ENCODE results near the gene SNX25.
"Not testable (repeated sequence)": the region's sequence is repeated elsewhere in the genome, so short reads cannot be mapped to it uniquely, and the experiment has no call there.

Gene SNX25

DNA sequence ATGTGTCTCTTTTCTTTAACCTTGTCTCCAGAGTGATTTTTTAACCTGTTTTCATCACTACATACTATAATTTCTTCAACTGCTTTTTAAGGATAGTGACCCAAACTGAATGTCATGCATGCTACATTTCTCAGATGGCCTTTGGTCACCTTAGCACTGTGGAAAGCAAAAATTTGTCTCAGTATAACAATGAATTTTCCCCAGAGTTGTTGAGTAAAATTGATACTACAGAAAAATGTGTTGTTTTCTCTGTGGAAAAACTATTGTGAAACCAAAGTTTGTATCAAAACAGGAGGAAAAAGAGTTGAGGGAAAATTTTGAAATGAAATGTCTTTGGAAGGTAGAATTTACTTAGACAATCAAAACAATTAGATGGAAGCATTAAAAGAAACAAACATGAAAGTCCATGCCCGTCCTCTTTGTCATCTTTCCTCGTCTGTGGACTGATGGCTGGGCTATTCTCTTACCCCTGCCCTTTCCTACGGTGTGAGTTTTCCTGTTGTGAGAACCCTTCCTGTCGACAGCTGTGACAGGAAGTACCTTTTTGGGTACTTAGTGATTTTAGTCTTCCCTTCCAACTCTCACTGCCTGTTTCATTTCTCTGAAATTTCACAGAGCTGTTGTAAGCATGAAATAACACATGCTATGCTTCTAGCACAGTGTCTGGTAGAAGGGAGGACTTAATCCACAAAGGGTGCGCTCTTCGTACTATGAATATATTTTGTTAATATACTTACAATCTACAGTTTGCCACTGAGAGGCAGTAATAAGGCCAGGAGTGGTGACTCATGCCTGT, 135.5 kb downstream of the SNX25 start:
- peak; percentile 65 for DNase-seq (ENCODE audit: low spot score)

DNA sequence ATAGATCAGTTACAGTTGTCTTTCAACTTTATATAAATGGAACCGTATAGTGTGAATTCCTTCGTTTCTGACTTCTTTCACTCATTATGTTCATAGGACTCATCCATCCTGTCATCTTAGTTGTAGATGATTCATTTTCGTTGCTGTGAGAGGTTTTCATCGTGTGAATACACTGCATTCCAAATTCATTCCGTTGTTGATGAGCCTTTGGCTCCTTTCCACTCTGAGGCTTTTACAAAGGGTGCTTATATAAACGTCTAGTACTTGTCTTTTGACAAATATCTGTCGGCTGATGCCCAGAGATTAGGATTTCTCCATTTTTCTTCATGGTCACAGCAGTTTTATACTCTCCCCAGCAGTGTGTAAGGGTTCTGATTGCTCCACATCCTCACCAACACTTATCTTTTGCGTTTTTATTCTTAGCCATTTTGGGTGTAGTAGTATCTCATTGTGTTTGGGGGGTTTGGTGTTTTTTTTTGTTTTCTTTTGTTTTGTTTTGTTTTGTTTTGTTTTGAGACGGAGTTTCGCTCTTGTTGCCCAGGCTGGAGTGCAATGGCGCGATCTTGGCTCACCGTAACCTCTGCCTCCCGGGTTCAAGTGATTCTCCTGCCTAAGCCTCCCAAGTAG, 137.7 kb downstream of the SNX25 start:
- DNase-seq (ENCODE audit: low spot score): no peak

DNA sequence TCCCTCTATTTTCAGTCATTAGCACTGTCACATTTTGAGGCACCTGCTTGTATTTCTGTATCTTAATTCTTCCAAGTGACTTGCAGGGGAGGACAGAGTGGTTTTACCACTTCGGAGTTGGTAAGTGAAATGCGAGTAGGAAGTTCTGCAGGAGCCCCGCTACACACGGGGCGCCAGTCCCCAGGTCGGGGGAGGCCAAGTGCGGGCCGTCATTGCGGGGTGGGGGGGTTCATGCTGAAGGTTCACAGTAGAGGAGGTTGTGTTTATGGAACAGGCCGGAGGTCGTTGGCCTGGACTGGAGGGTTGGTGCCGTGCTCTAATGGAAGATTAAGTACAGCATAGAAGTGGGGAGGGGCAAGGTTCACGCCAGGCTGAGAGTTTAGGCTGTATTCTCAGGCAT, 142.3 kb downstream of the SNX25 start:
- DNase-seq (ENCODE audit: low spot score): no peak

DNA sequence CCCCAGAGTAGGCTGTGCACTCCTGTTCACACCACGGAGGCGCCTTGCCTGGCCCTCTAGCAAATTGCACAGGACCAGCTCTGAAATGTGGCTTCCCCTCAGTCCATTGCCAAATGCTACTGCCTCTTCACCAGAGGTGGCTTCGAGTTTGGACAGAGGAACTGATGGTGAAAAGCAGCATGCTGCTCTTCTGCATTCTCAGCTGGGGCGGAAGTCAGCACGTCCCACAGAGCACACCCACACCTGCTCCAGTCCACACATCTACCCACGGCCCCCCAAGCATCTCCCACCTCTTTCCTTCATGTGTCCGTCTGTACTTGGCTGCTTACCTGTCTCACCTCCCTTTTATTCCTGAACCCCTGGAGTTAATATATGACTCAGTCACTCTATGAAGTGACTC, 142.8 kb downstream of the SNX25 start:
- no peak for DNase-seq (ENCODE audit: low spot score)

DNA sequence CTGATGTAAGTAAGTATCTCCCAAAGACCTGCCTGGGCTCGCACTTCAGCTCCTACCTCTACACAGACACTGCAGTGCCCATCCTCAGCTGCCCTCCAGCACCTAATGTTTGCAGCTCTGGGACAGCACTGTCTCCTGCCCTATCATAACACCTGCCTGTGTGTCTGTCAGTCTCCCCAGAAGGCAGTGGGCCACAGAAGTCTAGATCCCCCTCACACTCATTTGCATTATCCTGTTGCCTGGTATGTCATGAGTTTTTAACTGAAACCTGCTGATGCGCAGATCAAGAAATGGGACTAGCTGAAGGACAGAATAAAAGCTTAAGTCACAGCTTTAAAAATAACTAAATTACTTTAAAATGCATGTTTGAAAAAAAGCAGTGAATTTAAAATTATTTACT, 143.3 kb downstream of the SNX25 start:
- no peak for DNase-seq (ENCODE audit: low spot score)

DNA sequence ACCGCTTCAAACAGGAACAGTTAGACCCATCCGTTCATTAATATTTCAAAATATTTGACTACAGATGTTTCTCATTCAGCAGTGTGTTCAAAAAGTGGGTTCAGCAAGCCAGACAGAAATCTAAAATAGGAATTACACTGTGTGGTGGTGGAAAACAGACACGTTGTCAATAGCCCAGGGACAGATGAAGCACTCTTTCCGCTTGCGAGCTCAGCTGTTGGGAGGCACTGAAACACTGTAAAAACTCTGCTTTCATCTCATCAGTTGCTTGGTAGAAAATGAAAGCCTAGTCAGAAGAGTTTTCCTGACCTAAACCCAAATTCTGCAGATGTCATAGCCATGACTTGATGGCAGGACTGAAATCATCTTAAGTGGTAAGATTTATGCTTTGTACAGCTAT, 147.8 kb downstream of the SNX25 start:
- DNase-seq (ENCODE audit: low spot score): no peak

DNA sequence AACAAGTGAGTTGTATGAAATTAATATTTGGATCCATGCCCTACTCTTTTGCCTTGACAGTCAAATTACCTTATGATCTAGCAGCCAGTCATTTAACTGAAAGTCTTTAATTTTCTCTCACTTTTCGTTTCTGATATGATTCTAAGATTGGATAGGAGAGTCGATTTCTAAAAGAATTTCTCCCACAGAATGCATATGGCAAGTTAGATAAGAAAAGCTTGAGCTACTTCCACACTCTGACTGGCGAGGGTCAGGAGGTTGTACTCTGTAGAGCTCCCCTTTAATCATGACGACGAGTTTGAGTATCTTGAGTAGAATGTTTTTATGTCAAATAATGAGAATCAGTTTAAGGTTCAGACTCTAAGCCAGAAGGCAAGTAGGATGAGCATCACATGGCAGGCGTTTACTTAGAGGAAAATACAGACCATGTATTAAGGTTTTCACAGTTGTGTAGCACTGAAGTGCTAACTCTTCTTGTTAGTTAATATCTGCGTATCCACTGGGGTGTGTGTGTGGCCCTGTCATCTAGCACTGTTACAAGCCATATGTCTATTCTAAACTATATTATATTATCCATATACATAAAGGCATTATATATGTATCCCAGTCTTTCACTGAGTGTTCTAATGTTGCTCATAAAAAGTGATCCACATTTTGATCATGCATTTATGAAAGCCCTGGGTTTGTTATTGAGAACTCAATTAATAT, 148.5 kb downstream of the SNX25 start:
- DNase-seq (ENCODE audit: low spot score): no peak

DNA sequence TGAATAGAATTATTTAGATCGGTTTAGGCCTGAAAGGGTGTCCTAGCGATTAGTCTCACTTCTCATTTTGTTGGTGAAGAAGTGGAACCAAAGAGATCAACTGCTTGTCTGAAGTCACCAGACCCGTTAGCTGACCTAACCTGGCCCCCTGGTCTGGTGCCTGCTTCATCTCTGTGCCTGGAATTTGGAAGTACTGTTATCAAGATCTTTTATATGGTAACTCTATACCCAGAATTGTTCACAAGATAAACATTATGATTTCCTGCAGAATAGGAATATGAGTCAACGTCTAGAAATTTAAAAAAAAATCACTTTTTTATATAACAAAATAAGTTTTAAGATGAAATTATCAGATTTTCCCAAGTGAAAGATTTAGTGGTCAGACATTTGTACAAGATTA, 149.1 kb downstream of the SNX25 start:
- no peak for DNase-seq (ENCODE audit: low spot score)

DNA sequence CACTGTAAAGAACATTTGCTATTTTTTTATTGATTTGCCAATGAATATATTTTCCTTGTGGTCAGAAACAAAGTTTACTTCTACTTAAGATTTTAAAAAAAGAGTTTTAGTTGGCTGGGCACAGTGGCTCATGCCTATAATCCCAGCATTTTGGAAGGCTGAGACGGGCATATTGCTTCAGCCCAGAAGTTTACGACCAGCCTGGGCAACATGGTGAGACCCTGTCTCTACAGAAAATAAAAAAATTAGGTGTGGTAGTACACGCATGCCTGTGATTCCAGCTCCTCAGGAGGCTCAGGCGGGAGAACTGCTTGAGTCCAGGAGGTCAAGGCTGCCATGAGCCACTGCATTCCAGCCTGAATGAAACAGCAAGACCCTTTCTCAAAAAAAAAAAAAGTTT, 149.6 kb downstream of the SNX25 start:
- no peak for DNase-seq (ENCODE audit: low spot score)

DNA sequence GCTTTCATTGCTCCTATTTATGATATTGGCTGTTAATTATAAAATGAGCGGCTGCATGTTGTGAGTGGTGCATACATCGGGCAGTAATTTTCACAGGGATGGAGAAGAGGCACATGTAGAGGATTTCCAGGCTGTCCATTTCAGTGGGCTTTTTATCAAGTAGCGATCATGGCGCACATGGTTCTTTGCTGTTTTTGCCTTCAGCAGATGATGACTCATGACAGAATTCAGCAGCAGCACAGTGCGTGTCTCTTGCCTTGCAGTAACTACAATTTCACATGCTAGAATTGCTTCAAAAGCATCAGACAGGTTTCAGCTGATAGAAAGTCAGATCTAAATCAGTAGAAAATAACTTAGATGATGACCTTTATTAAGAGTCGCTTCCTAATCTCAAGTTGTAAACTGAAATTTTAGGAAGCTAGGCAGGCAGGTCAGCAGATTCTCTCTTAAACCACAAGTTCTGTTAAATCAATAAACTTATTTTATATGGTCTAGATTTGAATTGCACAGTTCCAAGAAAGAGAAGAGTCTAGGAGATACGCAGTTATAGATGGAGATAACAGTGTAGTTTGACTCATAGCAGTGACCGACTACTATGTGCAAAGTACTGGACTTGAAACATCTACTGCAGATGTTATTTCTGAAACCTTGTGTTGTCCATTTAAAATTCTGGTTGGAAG, 150.5 kb downstream of the SNX25 start:
- DNase-seq (ENCODE audit: low spot score): no peak

DNA sequence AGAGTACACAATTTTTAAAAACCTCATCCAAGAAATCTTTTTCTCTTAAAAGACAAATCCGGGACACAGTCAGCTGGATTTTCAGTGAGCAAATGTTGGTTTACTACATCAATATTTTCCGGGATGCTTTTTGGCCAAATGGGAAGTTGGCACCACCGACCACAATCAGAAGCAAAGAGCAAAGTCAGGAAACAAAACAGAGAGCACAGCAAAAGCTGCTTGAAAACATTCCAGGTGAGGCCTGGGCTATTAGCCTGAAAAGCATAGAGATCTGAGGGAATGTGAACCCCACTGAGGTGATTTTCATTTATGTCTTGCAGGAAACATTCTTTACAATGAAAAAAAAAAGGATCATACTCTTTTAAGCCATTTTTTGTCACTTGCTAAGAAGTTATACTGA, 152.5 kb downstream of the SNX25 start:
- DNase-seq (ENCODE audit: low spot score): no peak

DNA sequence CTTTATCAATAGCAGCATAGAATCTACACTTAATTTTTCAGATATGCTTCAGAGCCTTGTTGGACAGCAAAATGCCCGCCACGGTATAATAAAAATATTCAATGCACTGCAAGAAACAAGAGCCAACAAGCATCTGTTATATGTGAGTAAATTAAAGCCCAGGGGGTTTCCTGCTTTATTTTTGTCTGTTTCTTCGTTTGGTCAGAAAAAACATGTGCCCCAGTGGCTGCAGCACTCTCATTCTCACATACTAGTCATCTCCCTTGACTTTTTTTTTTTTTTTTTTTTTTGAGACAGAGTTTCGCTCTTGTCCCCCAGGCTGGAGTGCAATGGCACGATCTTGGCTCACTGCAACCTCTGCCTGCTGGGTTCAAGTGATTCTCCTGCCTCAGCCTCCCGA, 153.2 kb downstream of the SNX25 start:
- not testable (repeated sequence) for DNase-seq (ENCODE audit: low spot score)

DNA sequence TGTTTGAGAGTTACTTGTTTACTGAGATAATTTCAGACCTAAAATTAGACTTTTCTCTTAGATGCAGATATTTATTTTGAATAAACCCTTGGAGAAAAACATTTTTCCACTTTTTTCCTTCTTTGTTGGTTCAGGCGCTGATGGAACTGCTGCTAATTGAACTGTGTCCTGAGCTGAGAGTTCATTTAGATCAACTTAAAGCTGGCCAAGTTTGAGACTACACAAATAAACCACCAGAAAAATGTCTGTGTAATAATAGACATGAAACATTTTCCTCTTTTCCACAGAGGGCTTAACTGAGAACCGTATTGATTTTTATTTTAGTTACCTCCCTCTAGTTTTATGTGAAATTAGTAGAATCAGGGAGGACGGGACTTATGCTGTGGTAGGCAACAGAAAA, 153.9 kb downstream of the SNX25 start:
- DNase-seq (ENCODE audit: low spot score): no peak

DNA sequence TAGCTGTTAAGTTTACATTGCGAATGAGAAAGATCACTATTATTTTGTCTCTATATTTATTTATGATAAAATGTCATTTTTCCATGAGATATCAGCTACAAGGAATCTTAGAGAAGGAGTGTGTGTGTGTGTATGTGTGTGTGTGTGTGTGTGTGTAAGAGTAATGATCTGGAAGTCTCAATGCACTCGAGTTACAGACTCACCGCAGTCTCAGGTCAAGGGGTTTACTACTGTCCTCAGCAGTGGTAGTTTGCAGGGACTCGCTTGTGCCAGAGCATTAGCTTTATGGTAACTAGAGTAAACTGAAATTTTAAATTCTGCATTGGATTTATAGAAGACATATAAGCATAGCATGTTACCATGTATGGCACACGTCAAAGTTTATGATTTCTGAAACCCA, 155.5 kb downstream of the SNX25 start:
- no peak for DNase-seq (ENCODE audit: low spot score)

DNA sequence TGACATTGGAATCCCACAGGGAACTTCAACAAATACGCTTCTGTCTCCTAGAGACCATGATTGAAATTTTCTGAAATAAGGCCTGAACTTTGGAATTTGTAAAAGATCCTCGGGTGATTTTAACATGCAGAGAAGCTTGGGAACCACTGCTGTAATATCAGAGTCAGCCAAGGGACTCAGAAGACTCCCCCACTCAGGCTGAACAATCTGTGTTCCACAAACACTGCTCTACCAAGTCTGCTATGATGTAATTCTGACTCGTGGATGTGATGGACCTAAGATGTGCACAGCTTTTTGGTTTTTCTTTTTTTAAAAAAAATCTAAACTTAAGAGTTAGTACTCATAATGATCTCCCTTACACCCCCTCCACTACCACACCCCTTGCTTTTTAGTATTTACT, 160.3 kb downstream of the SNX25 start:
- no peak for DNase-seq (ENCODE audit: low spot score)

DNA sequence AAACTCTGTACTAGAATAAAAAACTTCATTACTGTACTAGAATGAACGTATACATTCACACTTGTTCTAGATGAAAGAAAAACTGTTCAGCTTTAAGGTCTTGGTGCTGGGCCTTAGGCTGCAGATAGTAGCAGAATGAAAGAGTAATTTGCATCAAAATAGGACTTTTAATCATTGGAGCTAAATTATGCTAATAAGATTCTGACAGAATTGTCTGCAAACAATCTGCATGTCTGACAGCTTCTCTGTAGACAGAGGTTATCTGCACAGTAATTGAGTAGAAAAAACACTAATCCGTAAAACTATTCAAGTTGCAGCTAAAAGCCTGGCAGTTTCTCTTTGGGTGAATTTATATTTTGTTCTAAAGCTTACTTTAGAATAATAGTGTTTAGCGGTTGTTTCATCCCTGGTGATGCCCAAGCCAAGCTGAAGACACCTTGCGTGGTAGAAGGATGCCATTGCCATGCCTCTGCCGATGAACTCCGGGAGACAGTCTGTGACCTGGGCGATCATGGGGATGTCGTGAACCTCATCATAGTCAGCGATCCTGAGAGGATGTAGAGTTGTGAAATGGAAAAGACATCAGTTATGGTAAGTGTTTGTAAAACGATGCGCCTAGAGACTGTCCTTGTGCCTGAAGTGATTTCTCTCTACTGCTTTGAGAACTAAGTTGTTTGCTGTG, 161.0 kb downstream of the SNX25 start:
- no peak for DNase-seq (ENCODE audit: low spot score)

DNA sequence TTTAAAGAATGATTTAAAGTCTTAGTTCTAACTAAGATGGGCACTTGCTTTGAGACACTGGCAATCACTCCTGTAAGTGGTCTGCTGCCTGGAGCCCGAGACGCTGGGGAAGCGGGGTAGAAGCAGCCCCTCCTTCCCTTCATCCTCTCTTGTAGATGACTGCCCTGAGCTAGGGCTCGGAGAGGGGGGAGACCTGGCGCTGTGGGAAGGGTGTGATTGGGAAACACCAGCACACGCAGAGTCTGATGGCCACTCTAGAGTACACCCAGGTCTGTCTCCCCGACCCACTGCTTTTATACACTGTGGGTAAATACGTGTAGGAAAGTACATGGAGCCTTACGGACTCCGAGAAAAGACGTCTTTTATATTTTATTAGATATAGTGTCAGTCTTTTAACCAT, 162.3 kb downstream of the SNX25 start:
- no peak for DNase-seq (ENCODE audit: low spot score)

DNA sequence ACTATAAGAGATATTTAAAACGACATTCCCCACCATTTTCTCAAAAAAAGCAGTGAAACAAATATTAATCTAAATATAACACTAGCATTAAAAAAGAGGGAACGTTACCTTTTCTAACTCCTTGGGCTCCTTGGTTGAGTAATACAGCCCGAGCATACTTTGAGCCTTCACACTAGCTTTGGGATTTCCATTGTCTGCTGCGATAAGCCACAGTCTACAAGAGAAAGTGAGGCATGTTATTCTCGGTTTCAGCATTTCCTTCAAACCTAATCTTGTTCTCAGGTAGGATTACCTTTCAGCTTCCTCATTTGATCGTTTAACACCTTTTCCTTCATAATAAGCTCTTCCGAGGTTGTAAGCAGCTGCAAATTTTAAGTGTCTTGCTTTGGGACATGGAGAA, 164.6 kb downstream of the SNX25 start:
- DNase-seq (ENCODE audit: low spot score): no peak

DNA sequence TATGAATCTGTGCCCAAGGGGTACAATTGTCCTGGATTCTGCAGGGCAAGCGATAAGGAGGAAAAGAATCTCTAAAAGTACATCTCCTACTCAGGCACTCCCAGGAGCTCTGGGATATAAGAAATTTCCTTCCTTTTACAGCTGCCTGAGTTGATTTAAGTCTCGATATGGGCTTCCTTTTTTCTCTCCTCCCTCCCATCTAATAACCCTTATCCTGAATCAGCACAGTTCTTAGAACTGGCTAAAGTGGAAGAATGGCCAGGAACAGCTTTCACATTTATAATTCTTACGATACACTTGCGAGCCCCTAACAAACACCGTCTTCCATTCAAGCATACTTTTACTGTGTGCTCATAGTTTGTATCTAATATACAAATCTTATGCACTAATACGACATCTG, 165.2 kb downstream of the SNX25 start:
- DNase-seq (ENCODE audit: low spot score): no peak

DNA sequence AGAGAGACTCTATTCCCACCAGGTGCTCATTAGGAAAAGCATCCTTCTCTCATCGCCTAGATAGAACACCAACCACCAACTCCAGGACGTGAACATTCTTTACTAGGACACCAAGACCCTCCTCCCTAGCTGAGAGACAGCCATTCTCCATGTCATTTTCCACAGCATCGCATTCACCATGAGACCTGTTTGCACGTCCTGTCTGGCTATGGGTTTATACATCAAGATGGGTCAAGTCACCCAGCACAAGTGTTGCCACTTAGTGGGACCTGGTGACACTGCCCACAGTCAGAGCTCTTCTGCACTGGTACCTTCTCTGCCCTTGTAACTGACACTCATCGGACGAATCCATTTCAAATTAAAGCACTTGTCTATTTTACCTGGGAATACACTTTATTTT, 168.9 kb downstream of the SNX25 start:
- no peak for DNase-seq (ENCODE audit: low spot score)

DNA sequence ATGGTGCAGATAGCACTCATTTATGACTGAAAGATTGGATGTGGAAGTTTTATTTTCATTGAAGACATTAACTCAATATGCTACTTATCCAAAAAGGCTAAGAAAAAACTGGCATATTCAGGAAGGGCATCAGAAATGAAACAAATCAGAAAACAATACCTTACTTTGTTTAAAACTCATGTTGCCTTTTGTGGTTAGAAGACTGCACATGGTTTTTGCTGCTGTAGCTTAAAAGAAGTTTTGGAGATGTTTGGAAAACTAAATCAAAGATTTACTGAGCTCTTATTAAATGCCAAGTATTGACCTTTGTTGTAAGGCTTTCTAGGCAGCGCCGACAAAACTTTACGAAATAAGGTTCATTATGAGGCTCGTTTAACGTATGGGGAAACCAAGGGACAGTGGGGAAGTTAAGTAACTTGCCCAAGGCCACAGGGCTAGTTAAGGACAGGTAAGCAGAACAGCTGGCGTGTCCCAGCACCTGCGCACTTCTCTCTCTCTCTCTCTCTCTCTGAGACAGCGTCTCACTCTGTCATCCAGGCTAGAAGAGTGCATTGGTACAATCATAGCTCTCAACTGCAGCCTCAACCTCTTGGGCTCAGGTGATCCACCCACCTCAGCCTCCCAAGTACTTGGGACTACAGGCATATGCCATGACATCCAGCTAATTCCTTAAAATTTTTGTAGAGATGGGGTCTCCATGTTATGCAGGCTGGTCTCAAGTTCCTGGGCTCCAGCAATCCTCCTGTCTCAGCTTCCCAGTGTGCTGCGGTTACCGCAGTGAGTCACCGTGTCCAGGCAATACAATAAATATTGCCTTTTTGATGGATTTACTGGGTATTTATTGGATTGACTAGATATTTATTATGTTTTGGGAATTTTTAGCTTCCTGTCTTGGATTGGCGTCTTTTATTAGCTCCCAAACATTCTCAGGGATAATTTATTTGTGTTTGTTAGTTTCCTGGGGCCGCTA, 170.2 kb downstream of the SNX25 start:
- DNase-seq (ENCODE audit: low spot score): no peak
